C4-2B (cell line): ENCODE measurements around the gene EIF3F.

Experiments
- ZFX ChIP-seq: fragments of 450-650 bp; IDR thresholded peaks from 2 replicates; pipeline ENCODE4 v1.6.1; 2017
- TF ChIP-seq, protein P1 (sequence below): fragments of 450-650 bp; conservative IDR thresholded peaks from 2 replicates; pipeline ENCODE4 v1.5.1; 2017; ENCODE audit warnings: mild to moderate bottlenecking

DNA sequence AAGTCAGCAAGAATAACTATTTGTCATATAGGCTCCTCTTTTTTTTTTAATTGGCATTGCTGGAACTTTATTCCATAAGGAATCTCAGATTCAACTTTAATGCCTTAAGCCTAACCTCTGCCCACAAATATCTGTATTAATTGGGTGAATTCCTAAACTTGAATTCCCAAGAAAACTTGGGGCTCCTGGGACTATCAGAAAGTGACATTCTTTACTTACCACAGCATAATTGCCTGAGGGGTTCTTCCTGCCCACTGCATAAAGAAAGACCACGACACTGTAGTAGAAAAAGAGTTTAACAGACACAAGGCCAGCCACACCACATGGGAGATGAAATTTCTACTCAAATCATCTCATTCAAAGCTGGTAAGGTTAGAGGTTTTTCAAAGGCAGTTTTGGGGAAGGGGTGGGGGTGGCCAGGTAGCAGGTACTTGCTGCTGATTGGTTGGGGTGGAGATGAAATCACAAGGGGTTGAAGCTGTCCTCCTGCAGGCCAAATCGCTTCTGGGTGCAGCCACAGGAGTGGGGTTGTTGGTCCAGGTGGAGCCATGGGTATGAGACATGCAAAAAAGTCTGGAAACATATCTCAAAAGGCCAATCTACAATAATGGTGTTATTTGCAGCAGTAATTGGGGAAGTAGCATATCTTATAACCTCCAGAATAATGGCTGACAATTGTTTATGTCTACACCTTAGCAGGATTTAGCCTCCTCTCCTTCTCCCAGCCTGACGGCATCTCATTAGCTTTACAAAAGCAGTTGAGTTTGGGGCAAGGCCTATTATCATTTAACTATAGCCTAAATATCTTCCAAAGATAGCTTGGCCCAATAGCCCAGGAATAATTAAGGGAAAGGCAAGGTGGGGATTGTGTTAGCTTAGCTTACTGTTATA, 17.1 kb upstream of the EIF3F start:
- TF ChIP-seq, protein P1, sequence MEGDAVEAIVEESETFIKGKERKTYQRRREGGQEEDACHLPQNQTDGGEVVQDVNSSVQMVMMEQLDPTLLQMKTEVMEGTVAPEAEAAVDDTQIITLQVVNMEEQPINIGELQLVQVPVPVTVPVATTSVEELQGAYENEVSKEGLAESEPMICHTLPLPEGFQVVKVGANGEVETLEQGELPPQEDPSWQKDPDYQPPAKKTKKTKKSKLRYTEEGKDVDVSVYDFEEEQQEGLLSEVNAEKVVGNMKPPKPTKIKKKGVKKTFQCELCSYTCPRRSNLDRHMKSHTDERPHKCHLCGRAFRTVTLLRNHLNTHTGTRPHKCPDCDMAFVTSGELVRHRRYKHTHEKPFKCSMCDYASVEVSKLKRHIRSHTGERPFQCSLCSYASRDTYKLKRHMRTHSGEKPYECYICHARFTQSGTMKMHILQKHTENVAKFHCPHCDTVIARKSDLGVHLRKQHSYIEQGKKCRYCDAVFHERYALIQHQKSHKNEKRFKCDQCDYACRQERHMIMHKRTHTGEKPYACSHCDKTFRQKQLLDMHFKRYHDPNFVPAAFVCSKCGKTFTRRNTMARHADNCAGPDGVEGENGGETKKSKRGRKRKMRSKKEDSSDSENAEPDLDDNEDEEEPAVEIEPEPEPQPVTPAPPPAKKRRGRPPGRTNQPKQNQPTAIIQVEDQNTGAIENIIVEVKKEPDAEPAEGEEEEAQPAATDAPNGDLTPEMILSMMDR = no peak
- no peak for TF ChIP-seq ZFX
